ENCODE results near the gene NPY1R.

Gene NPY1R

DNA sequence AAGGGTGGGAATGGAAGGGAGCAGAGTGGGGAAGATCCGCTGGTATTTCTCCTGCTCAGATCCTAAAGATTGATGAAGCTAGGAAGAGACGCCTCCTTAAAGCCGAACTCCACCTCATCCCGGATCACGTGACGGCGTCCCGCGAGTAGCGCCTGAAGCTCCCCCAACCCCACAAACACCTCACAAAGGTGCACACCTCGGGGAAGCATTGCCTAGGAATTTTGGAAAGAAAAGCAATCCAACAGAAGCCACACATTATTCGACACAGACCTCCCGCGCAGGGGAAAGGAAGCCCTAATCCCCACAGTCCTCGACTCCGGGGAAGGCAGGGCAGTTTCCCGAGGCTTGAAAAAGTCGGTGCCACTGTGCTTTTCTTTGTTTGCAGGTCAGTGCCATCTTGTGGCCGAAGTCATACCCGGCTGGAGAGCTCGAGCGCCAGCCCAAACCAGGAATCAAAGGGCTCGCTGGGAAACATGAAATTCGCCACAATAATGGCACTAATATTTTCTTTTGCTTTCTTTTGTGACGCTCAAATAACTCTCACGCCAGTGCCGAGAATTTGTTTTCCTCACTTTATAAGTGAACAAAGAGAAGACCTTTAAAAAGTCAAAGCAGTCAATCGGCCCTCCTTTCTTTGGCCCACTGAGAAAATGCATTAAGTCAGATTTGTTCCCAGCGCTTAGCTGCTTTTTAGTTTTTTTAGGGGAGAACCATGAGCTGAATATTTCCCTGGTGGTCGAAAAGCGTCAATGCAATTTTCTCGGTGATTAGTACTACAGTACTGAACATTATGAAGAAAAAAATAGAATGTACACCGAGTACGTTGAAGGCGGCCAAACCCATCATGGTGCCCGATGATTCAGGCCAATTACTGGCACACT, at the start of gene NPY1R:
TSS of gene NPY1R (minus strand) at position 71 of the 881 bp plus-strand sequence. CDS start 6,042 bp downstream, outside the sequence.
- DNase-seq (ENCODE audit: low spot score) (peak; percentile 76), FAIRE-seq (no peak)

DNA sequence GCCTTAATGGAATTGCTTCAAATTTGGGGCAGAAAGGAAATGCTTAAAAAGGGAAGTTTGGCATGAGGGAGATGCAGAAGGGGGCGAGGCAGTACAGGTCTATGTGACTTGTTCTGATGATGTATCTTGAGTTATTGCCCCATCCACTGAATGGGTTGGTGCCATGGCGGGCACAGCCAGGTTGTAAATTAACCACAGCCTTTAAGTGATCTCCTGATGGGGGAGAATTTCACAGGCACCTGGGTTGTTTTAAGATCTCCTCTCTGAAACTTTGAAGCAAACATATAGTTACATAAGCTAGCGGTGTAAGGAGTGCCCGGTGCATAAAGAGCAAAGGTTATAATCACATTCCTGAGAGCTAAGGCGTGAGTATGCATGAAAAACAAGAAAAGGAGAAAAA, 48.3 kb upstream of the NPY1R start:
- FAIRE-seq (no peak), DNase-seq (ENCODE audit: low spot score) (no peak)

DNA sequence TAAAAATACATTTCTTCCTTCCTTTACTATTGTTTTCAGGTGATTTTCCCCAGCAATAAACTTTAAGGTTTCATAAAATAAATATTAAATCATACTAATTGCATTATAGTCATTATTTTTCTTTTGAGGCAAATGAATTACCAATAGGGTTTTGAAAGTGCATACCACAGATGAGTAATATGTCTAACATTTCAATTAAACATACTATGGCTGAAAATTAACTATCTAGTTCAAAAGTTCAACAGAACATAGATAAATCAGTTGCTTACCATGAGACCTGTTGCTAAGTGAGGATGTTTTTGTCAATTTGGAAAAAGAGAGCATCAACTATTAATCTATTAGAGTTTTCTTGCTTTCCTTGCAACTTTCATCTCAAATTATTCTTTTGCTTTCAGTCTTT, 46.3 kb upstream of the NPY1R start:
- FAIRE-seq (no peak), DNase-seq (ENCODE audit: low spot score) (no peak)

DNA sequence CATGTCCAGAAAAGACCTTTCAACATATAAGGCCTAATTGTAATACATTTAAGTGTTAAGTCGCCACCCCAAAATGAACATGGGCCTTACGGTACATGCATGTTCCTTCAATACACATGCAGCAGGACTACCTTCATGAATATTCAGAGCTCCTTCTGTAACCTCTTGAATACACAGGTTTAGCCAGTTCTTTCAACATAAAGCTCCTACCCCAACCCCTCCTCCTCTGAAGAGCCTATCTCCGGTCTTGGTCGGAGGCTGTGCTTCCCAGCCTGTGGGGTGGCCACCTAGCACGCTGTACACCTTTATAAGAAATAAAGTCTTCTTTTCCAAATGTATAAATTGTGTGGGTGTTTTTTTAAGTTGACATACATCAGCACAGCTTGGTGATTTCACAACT, 39.6 kb upstream of the NPY1R start:
- no peak for DNase-seq (ENCODE audit: low spot score)
- no peak for FAIRE-seq

DNA sequence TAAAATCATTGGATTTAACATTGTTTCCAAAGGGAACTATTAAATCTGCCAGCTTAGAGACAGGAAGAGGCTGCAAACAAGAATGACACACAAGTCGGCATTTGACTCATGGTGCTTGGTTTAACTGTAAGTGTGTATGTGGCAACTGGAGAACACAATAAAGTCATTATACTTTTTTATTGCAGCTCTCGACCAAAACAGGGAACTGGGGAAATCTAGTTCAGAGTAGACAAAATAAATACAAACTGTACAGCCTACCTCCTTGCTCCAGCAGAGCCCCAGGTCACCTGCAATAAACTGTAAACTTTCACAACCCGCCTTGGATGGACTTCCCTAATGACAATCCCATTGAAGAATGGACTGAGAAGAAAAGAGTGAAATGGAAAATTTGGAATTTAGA, 35.3 kb upstream of the NPY1R start:
- DNase-seq (ENCODE audit: low spot score): peak; percentile 25
- FAIRE-seq: no peak

DNA sequence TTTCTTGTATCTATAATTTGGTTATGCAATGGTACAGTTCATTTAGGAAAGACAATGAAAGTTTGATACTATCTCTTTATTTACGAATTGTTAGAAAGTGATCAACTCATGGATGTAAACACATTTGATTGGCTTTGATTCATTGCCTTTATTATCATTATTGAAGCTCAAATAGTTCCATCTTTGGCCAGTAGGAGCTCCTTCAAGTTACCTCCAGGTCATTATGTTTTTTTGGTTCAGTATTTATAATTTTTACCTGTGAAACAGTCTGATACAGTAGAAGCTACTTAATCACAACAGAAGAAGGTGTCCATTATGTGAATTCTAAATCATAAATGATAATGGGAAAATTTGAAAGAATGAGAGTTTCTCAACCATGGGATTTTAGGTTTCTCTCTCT, 23.7 kb upstream of the NPY1R start:
- DNase-seq (ENCODE audit: low spot score) (no peak), FAIRE-seq (no peak)

DNA sequence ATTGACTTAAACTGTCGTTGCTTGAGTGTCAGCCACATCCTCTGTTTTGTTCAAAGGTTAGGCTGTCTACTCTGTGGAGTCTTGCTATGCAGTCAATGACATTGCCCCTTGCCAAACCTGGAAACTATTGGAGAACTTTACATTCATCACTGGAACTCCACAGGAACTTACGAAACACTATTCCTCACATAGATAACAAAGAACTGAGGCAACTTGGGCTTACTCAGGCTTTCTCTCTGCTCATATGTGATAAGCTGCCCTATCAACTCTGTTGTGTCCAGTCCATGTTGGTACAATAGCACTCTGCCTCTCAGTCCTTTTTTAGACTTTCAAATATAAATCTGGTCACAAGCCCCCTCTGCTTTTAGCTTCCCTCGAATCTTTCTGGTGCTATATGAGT, 20.7 kb upstream of the NPY1R start:
- FAIRE-seq (no peak), DNase-seq (ENCODE audit: low spot score) (no peak)

DNA sequence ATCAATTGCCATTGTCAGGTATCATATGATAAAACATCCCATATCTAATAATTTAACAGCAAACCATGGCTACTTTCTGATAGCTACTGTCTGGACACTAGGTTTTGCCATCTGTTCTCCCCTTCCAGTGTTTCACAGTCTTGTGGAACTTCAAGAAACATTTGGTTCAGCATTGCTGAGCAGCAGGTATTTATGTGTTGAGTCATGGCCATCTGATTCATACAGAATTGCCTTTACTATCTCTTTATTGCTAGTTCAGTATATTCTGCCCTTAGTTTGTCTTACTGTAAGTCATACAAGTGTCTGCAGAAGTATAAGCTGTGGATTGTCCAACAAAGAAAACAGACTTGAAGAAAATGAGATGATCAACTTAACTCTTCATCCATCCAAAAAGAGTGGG, 18.3 kb upstream of the NPY1R start:
- DNase-seq (ENCODE audit: low spot score) (no peak), FAIRE-seq (no peak)

DNA sequence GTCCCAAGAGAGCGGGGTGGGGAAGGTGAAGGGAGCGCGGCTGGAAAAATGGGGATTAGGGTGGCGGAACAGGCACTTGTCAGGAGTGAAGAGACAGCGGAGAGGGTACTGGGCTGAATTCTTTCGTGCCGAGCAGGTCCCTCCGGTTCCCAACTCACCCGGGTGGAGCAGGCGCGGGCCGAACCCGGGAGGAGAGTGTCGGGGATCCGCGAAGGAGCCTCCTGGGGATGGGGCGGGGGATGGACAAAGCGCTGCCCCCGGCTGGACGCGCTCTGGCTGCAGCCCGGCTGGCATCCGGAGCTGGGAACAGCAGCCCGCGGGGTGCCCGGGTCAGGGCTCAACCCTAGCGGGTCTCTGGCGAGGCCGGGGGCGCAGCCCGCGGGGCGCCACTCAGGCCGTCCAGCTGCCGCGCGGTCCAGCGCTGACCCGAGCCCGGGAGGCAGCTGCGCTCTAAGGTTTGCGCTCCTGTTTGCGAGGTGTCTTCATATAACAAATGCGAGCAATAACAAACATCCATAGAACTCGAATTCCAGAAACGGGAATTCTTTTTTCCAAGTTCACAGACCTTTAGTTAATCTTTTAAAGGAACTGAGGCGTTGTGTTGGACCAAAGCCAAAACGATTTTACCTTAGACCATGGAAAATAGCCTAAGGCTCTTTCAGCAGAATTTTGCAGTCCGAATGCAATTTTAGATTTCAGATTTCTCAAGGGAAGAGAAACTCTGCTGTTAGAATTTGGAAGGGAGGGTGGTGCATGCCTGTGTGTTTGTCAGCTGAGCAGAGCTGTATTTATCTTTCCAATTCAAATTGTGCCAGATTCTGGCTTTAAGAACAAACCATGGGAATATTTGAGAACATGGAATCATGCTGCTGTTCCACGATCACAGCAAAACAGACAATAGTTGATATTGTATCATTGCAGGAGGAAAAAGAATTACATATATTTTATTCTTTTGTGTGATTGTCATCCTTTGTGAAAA, 12.0 kb upstream of the NPY1R start:
- FAIRE-seq (no peak), DNase-seq (ENCODE audit: low spot score) (peak; percentile 39)

DNA sequence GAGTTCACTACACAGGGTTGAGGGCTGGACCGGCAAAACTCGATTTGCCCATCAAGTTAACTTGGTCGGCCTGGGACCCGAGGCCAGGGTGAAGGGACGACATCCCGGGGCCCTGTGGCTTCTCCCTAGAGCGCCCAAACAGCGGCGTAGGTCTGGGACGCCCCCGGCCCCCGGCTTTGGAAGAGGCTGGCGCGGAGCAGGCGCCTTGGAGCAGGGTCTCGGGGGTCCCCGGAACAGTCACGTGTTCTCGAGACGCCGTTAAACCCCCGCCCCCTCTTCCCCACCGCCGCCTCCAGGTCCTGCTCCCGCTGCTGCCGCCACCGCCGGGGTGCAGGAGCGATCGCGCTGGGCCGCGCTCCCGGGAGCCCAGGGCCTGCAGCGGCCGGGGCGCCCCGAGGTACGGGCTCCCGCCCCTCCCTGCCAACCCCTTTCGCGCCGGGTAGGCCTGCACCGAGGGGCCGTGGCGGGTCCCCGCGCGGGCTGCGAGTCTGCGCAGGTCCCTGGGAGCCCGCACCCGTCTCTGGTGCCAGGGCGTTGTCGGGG, 11.3 kb upstream of the NPY1R start, which contains the start of gene NPY5R:
TSS of gene NPY5R (plus strand) at position 289 of the 543 bp plus-strand sequence. CDS start 6,382 bp downstream, outside the sequence.
- peak; percentile 9 for DNase-seq (ENCODE audit: low spot score)
- no peak for FAIRE-seq

GRCh38 chr4:163335384-163335783, 3.0 kb upstream of the NPY1R start:
- no peak for FAIRE-seq
- no peak for DNase-seq (ENCODE audit: low spot score)

DNA sequence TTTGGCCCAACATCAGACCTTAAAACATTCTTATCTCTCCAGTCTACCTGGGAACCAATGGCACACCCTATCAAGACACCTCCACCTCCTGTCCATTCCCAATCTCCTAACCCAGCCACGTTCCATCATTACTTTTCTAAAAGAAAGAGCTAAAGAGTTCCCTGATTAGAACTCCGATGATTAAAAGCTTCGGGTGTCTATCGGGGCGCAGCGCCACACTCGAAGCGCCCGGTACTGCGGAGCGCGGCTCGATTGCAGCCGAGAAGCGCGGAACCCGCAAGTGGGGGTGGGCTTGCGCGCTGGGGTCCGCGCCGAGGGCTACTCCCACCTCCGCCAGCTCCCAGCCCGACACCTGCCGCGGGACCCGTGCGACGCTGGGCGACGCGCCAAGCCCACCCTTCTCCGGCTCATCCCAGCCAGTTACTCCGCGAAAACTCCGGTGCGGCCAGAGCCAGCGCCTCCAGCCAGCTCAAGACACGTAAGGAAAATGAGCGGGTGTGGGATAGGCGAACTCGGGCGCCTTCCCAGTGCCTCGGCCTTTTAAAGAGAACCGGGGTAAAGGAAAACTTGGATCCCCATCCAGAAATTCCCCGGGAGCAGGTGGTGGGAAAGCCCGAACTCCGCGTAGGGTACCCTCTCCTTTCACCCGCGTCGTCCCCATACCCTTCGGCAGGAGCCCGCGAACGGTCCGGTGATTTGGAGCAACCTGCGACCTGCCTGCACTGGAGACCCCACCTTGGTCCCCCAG, 593 bp downstream of the NPY1R start:
- FAIRE-seq: no peak
- DNase-seq (ENCODE audit: low spot score): peak; percentile 46

GRCh38 chr4:163330916-163331628, 1.3 kb downstream of the NPY1R start:
- DNase-seq (ENCODE audit: low spot score) (no peak), FAIRE-seq (peak; percentile 72)

- no peak for DNase-seq (ENCODE audit: low spot score)
These were observed 15.3 kb downstream of the NPY1R start for GRCh38 chr4:163317110-163317509.

GRCh38 chr4:163309466-163309865, 22.9 kb downstream of the NPY1R start:
- FAIRE-seq (no peak), DNase-seq (ENCODE audit: low spot score) (no peak)

More at GRCh38 chr4:163317110-163317509, 15.3 kb downstream of the NPY1R start:
- no peak for FAIRE-seq

DNA sequence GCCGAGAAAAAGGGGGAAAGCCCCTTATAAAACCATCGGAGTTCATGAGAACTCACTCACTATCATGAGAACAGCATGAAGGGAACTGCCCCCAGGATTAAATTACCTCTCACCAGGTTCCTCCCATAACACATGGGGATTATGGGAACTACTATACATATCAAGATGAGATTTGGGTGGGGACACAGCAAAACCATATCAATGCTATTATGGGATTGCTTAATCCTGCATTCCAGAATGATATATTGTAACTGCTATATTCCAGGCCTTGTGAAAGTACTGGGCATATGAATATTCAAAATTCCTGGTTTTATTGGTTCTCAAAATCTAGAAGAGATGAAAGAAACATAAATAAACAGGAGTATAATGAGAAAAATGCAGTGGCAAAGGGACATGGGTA, 29.3 kb downstream of the NPY1R start:
- DNase-seq (ENCODE audit: low spot score): no peak
- FAIRE-seq: no peak

DNA sequence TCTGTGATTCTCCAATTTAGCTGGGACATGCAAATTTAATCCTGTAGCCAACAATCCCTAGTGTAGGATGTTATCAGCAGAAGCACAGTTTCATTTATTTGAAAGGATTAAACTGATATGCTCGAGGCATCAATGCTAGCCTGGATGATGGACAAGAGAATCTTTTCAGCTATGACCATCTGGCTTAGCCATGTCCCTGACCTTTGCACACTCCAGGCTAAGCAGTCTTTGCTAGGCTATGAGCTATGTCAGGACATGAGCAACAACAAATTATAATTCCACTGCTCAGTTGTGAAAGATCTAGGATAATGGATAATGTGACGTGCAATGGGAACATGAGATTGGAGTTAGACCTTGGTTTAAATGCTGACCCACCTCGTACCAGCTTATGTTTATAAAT, 32.0 kb downstream of the NPY1R start:
- FAIRE-seq: no peak
- DNase-seq (ENCODE audit: low spot score): no peak

GRCh38 chr4:163295138-163295537, 37.3 kb downstream of the NPY1R start:
- DNase-seq (ENCODE audit: low spot score): no peak
- FAIRE-seq: no peak

DNA sequence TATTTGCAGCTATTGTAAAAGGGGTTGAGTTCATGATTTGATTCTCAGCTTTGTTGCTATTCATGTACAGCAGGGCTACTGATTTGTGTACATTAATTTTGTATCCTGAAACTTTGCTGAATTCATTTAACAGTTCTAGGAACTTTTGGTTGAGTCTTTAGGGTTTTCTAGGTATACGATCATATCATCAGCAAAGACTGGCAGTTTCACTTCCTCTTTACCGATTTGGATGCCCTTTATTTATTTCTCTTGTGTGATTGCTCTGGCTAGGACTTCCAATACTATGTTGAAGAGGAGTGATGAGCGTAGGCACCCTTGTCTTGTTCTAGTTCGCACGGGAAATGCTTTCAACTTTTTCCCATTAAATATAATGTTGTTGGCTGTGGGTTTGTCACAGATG, 48.1 kb downstream of the NPY1R start:
- no peak for FAIRE-seq

More for the DNA sequence above, 48.1 kb downstream of the NPY1R start:
- no peak for DNase-seq (ENCODE audit: low spot score)
